Mucosa of descending colon (tissue), 3 donors: ENCODE data around the gene MYO5C. TPM values are rescaled to one million over a fixed set of nuclear protein-coding genes. Genes with fewer than 3 reads are reported as not detected.
A peak's percentile ranks its signal among the peaks of the same experiment; 100 is the strongest.

ENCODE experiments used
- ATAC-seq: fragments of 200-7000 bp; cut with Tn5 transposase; one replicate; pipeline ENCODE4 v1.9.1; 2020; ENCODE audit warnings: mild to moderate bottlenecking, moderate library complexity
- DNase-seq, 3 donors: peaks; one replicate each; pipeline ENCODE4 v3.0.0-alpha.2; 2020
- H3K36me3 ChIP-seq: fragments of 200-600 bp; one replicate; pipeline ENCODE4 v1.8.0; 2021; ENCODE audit warnings: low read depth, mild to moderate bottlenecking
- H3K4me1 ChIP-seq: fragments of 200-600 bp; one replicate; pipeline ENCODE4 v1.8.0; 2021; ENCODE audit warnings: low read depth, mild to moderate bottlenecking
- H3K4me3 ChIP-seq: fragments of 200-600 bp; one replicate; pipeline ENCODE4 v1.8.0; 2021; ENCODE audit warnings: mild to moderate bottlenecking
- H3K9me3 ChIP-seq: fragments of 200-600 bp; one replicate; pipeline ENCODE4 v1.8.0; 2021; ENCODE audit warnings: mild to moderate bottlenecking
- CTCF ChIP-seq: fragments of 200-600 bp; IDR thresholded peaks from one replicate; pipeline ENCODE4 v1.8.0; 2022; ENCODE audit warnings: antibody characterized with exemption, mild to moderate bottlenecking
- intact Hi-C, 2 donors: fragments of 100-400 bp; cut with DNase I in 1 of 2; cut with micrococcal nuclease in 1 of 2; formaldehyde crosslinking; loops; one replicate each; pipeline versions ENCODE4 v1.11.0 to v1.11.1; 2022; cut with DNase I, micrococcal nuclease
- total RNA-seq, 3 donors: library from RNA; stranded (reverse); fragmentation: NEBNext Ultra II Directional in 2 of 3; extraction: Animal tissue kit (Norgen Biotek cat#: 25700) in 2 of 3; gene quantifications; one replicate each; pipeline versions ENCODE4 v1.2.1 to v1.2.4, GENCODE V29; 2021 to 2023
- donor health status: DM: no; HTN: no; CAD: no; lungs with moderate emphysema.
- donor health status: DM: no; HTN: no; CAD: no.
- donor health status: DM: no; HTN: yes; CAD: no.

Gene MYO5C
- total RNA-seq, 3 donors from 2014 or later, result 46.6 to 90.0 (median 81.6) TPM

- Histone ChIP-seq H3K9me3 (no peaks in the 10 kb centered on the region), H3K4me3 (no peak overlapping the region), H3K36me3 (no peaks in the 10 kb centered on the region), H3K4me1 (peaks cover 6% of the 10 kb centered on the region)
- intact Hi-C loops, result loop anchor here (5.0 to 10.0 kb wide), 2 partner anchors 475 to 477 kb away; no protein-coding TSS in a partner anchor
- DNase-seq (no peak), ATAC-seq (no peak)
- TF ChIP-seq CTCF, result no peak
Measured at GRCh38 chr15:52257734-52258062, 37.9 kb downstream of the MYO5C start.

- no peak for ATAC-seq
- no peak for DNase-seq
- no peak for TF ChIP-seq CTCF
- Histone ChIP-seq H3K4me1 (peaks cover 1% of the 10 kb centered on the region), H3K36me3 (no peaks in the 10 kb centered on the region), H3K4me3 (no peak overlapping the region), H3K9me3 (no peaks in the 10 kb centered on the region)
- intact Hi-C loops, result loop anchor here (5.0 to 10.0 kb wide), 2 partner anchors 475 to 478 kb away; no protein-coding TSS in a partner anchor
Measured at GRCh38 chr15:52256930-52257733, 38.5 kb downstream of the MYO5C start.

GRCh38 chr15:52256366-52256765 lies 39.2 kb downstream of the MYO5C start:
- TF ChIP-seq CTCF, result no peak
- H3K36me3 ChIP-seq, result no peaks in the 10 kb centered on the region
- intact Hi-C loops, result loop anchor here (5.0 to 10.0 kb wide), 2 partner anchors 476 to 478 kb away; no protein-coding TSS in a partner anchor
- peak; percentile 59 to 86 (median 66) for DNase-seq
- peak; percentile 86 for ATAC-seq
- no peak overlapping the region for H3K4me3 ChIP-seq
- no peaks in the 10 kb centered on the region for H3K4me1 ChIP-seq
- H3K9me3 ChIP-seq, result no peaks in the 10 kb centered on the region

GRCh38 chr15:52255935-52256334 lies 39.7 kb downstream of the MYO5C start:
- TF ChIP-seq CTCF, result no peak
- Histone ChIP-seq H3K4me1 (no peaks in the 10 kb centered on the region), H3K36me3 (no peaks in the 10 kb centered on the region), H3K9me3 (no peaks in the 10 kb centered on the region), H3K4me3 (no peak overlapping the region)
- intact Hi-C loops, result loop anchor here (5.0 to 10.0 kb wide), 2 partner anchors 476 to 479 kb away; no protein-coding TSS in a partner anchor
- DNase-seq (no peak), ATAC-seq (peak; percentile 4)

GRCh38 chr15:52255008-52255407 lies 40.6 kb downstream of the MYO5C start:
- intact Hi-C loops, result loop anchor here (5.0 to 10.0 kb wide), 2 partner anchors 477 to 480 kb away; no protein-coding TSS in a partner anchor
- ATAC-seq, result no peak
- Histone ChIP-seq H3K9me3 (no peaks in the 10 kb centered on the region), H3K4me1 (no peaks in the 10 kb centered on the region), H3K36me3 (no peaks in the 10 kb centered on the region), H3K4me3 (no peak overlapping the region)
- no peak for TF ChIP-seq CTCF
- no peak for DNase-seq
